ENCODE results near the gene SGCG. TPM values are rescaled to one million over a fixed set of nuclear protein-coding genes. Genes with fewer than 3 reads are reported as not detected.

SGCG gene
- total and polyA plus RNA-seq, 10 of the 15 experiments (the other 5 are each of a cell fraction or from before 2014, with no cell fraction given), result not detected

DNA sequence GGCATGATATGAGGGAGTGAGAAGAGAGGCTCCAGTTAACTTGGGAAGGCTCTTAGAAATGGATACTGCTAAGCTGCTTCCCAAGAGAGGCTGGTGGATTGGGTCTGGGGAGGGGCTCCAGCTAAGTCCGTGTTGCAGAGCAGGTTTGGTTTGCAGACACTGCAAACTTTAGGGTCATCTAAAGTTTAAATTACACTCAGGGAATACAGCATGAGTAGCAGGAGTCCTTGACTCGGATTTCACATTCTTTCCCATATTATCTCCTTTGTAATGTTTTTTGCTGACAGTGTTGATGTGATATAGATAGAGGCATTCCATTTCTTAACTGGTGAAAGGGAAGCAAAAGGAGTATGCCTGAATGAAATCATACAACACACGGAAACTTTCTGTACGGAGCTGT, 31.9 kb downstream of the SGCG start (continued):
- TF ChIP-seq, protein P1, sequence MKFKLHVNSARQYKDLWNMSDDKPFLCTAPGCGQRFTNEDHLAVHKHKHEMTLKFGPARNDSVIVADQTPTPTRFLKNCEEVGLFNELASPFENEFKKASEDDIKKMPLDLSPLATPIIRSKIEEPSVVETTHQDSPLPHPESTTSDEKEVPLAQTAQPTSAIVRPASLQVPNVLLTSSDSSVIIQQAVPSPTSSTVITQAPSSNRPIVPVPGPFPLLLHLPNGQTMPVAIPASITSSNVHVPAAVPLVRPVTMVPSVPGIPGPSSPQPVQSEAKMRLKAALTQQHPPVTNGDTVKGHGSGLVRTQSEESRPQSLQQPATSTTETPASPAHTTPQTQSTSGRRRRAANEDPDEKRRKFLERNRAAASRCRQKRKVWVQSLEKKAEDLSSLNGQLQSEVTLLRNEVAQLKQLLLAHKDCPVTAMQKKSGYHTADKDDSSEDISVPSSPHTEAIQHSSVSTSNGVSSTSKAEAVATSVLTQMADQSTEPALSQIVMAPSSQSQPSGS (IDR thresholded peaks at IDR 0.05; ENCODE audit: low read length), result no peak
- TF ChIP-seq NR2C1 (IDR thresholded peaks at IDR 0.05) (no peak), ZNF24 (IDR thresholded peaks at IDR 0.05) (no peak), ATF7 (IDR thresholded peaks at IDR 0.05; ENCODE audit: low read depth) (no peak), PAX5 (IDR thresholded peaks at IDR 0.05; ENCODE audit: borderline replicate concordance, low read depth, low read length) (no peak), RB1 (IDR thresholded peaks at IDR 0.05; ENCODE audit: borderline replicate concordance) (no peak), NFIC (IDR thresholded peaks at IDR 0.05; ENCODE audit: low read depth, low read length) (no peak), MTA2 (IDR thresholded peaks at IDR 0.05; ENCODE audit: low read depth) (no peak), JUND (IDR thresholded peaks at IDR 0.05; ENCODE audit: low read depth, low read length) (no peak), BRCA1 (IDR thresholded peaks at IDR 0.05; ENCODE audit: low read depth, low read length) (no peak)
- TF ChIP-seq, protein P2, sequence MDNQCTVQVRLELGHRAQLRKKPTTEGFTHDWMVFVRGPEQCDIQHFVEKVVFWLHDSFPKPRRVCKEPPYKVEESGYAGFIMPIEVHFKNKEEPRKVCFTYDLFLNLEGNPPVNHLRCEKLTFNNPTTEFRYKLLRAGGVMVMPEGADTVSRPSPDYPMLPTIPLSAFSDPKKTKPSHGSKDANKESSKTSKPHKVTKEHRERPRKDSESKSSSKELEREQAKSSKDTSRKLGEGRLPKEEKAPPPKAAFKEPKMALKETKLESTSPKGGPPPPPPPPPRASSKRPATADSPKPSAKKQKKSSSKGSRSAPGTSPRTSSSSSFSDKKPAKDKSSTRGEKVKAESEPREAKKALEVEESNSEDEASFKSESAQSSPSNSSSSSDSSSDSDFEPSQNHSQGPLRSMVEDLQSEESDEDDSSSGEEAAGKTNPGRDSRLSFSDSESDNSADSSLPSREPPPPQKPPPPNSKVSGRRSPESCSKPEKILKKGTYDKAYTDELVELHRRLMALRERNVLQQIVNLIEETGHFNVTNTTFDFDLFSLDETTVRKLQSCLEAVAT (IDR thresholded peaks at IDR 0.05), result no peak

DNA sequence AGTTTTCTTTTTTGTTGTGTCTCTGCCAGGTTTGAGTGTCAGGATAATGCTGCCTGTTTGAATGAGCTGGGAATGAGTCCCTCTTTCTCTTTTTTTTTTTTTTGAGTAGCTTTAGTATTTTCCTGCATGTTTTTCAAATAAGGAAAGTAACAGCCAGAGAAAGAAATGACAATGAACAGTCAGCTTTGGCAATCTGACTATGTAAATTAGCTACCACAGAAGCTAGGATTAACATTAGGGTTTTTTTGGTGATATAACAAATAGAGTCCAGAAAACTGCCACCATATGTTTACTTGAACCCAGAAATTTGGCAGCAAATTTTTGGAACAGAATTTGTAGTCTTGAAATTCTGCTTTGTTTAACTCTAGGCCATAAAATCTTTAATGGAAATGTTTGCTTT, 50.5 kb downstream of the SGCG start:
- no peak overlapping the region for H3K4me2 ChIP-seq (ENCODE audit: control insufficient read depth, insufficient read depth)
- no peaks in the 10 kb centered on the region for H3K27me3 ChIP-seq (replicated peaks in 1 of 2; ENCODE audit: control insufficient read depth in 2 of 2, insufficient read depth in 2 of 2, low read length in 1 of 2)
- no peak overlapping the region for H3K4me3 ChIP-seq
- ChIA-PET RAD21 (ENCODE audit: unreplicated experiment) (no interaction called here), POLR2A (no interaction called here), CTCF (no interaction called here), SMC1A (ENCODE audit: uncharacterized antibody, unreplicated experiment) (no interaction called here)
- no peaks in the 10 kb centered on the region for H3K4me1 ChIP-seq (ENCODE audit: control insufficient read depth, insufficient read depth, low read length)
- TF ChIP-seq ZNF384 (IDR thresholded peaks at IDR 0.05; ENCODE audit: borderline replicate concordance, low read depth, low read length) (no peak), MYB (IDR thresholded peaks at IDR 0.05; ENCODE audit: borderline replicate concordance, low read depth, low read length) (no peak), IKZF1 (conservative IDR thresholded peaks at IDR 0.05) (no peak)
- TF ChIP-seq, protein P3, sequence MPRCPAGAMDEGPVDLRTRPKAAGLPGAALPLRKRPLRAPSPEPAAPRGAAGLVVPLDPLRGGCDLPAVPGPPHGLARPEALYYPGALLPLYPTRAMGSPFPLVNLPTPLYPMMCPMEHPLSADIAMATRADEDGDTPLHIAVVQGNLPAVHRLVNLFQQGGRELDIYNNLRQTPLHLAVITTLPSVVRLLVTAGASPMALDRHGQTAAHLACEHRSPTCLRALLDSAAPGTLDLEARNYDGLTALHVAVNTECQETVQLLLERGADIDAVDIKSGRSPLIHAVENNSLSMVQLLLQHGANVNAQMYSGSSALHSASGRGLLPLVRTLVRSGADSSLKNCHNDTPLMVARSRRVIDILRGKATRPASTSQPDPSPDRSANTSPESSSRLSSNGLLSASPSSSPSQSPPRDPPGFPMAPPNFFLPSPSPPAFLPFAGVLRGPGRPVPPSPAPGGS (IDR thresholded peaks at IDR 0.05; ENCODE audit: borderline replicate concordance, insufficient read depth, low read depth, low read length, poor library complexity, severe bottlenecking), result no peak
- no peak overlapping the region for H3K27ac ChIP-seq (ENCODE audit: control insufficient read depth, insufficient read depth)
- no peaks in the 10 kb centered on the region for H3K36me3 ChIP-seq (ENCODE audit: control insufficient read depth in 2 of 2, insufficient read depth in 2 of 2, low read length in 1 of 2)
- intact Hi-C loops (cut with micrococcal nuclease; ENCODE audit: unreplicated experiment), result no loop called here
- no peak for DNase-seq (ENCODE audit: low read depth, low spot score)
- ATAC-seq, result no peak
- no peak overlapping the region for H3K9ac ChIP-seq (ENCODE audit: control insufficient read depth, insufficient read depth, low read length)
- no peaks in the 10 kb centered on the region for H3K9me3 ChIP-seq (replicated peaks; ENCODE audit: control insufficient read depth, insufficient read depth, low read length)
- in situ Hi-C loops (cut with MboI), result no loop called here
- FAIRE-seq, result no peak
- H2AFZ ChIP-seq (ENCODE audit: control insufficient read depth, low read depth, low read length), result no peak overlapping the region
- BruUV-seq (replicated peaks), result no TSS peak
- H4K20me1 ChIP-seq (ENCODE audit: control insufficient read depth, insufficient read depth), result no peaks in the 10 kb centered on the region
- H3K79me2 ChIP-seq (ENCODE audit: control insufficient read depth, insufficient read depth, low read length), result no peaks in the 10 kb centered on the region

All from GM12878 (cell line).